Calu3 (cell line): Measurements from ENCODE around the gene GCNA. TPM values are rescaled to one million over a fixed set of nuclear protein-coding genes. Genes with fewer than 3 reads are reported as not detected.
"Not testable (repeated sequence)": the region's sequence is repeated elsewhere in the genome, so short reads cannot be mapped to it uniquely, and the experiment has no call there.

ENCODE experiments used
- BruUV-seq: library from RNA; stranded (reverse); fragments of 400-500 nt; replicated peaks from 2 replicates; lab custom pipeline; 2021; lab: Mats Ljungman, UMichigan
- CTCF ChIA-PET: fragments of 300-600 bp; sonication (Branson Sonifier 250); formaldehyde crosslinking; loops from one replicate; lab custom pipeline; 2022; ENCODE audit warnings: antibody characterized with exemption; lab: Charles Lee
- DNase-seq: peaks from one replicate; pipeline ENCODE4 v3.0.0; 2022
- H3K27ac Mint-ChIP-seq: one replicate; pipeline ENCODE4 v1.8.0; 2022; ENCODE audit warnings: mixed read lengths; ENCODE audit not compliant: unreplicated experiment
- H3K27me3 Mint-ChIP-seq: one replicate; pipeline ENCODE4 v1.8.0; 2022; ENCODE audit warnings: mixed read lengths; ENCODE audit not compliant: unreplicated experiment
- H3K36me3 Mint-ChIP-seq: one replicate; pipeline ENCODE4 v1.8.0; 2022; ENCODE audit warnings: mild to moderate bottlenecking, moderate library complexity, mixed read lengths; ENCODE audit not compliant: insufficient read depth, unreplicated experiment
- H3K4me1 Mint-ChIP-seq: one replicate; pipeline ENCODE4 v1.8.0; 2022; ENCODE audit warnings: mild to moderate bottlenecking, low read depth, mixed read lengths; ENCODE audit not compliant: unreplicated experiment
- H3K4me3 Mint-ChIP-seq: one replicate; pipeline ENCODE4 v1.8.0; 2022; ENCODE audit warnings: mild to moderate bottlenecking, low read depth, moderate library complexity, mixed read lengths; ENCODE audit not compliant: unreplicated experiment
- H3K9me3 Mint-ChIP-seq: one replicate; pipeline ENCODE4 v1.8.0; 2022; ENCODE audit warnings: low read depth, mixed read lengths; ENCODE audit not compliant: unreplicated experiment
- CTCF ChIP-seq: fragments of 200-600 bp; IDR thresholded peaks from one replicate; pipeline ENCODE4 v1.8.0; 2022; ENCODE audit warnings: antibody characterized with exemption; ENCODE audit not compliant: unreplicated experiment
- intact Hi-C: fragments of 100-400 bp; cut with micrococcal nuclease; formaldehyde crosslinking; loops from one replicate; pipeline ENCODE4 v1.10.0; 2022; ENCODE audit not compliant: unreplicated experiment
- total RNA-seq: library from RNA; stranded (reverse); gene quantifications from 2 replicates; pipeline ENCODE4 v1.2.3, GENCODE V29; 2022

Gene GCNA
- total RNA-seq, 1 experiment from 2014 or later: 8.1 TPM

GRCh38 chrX:71609095-71609750 lies 31.0 kb downstream of the GCNA start:
- peaks cover 67% of the 10 kb centered on the region for H3K36me3 Mint-ChIP-seq
- no peaks in the 10 kb centered on the region for H3K9me3 Mint-ChIP-seq
- H3K4me1 Mint-ChIP-seq: no peaks in the 10 kb centered on the region
- no peak overlapping the region for H3K27ac Mint-ChIP-seq
- no peaks in the 10 kb centered on the region for H3K27me3 Mint-ChIP-seq
- H3K4me3 Mint-ChIP-seq: no peak overlapping the region
- DNase-seq: no peak
- CTCF ChIA-PET: interaction anchor here (1.2 kb wide), 1 partner anchor 11 kb away, joined by 4 read pairs; no protein-coding TSS in a partner anchor
- BruUV-seq: no TSS peak
- no peak for TF ChIP-seq CTCF
- intact Hi-C loops: no loop called here

DNA sequence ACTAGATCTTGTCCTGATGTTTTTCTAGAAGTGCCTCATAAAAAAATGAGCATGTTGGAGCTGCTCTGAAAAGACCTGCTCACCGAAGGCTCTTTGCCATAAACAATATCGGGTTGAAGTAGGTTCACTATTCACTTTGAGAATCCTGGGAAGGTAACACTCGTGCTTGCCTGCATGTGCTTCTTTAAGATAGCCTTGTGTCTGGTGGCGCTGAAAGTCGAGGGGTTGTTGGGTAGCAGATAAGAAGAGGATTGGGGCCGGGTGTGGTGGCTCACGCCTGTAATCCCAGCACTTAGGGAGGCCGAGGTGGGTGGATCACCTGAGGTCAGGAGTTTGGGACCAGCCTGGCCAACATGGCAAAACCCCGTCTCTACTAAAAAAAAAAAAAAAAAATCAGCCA lies 33.5 kb downstream of the GCNA start:
- H3K36me3 Mint-ChIP-seq: peaks cover 74% of the 10 kb centered on the region
- H3K9me3 Mint-ChIP-seq, H3K4me1 Mint-ChIP-seq, H3K27ac Mint-ChIP-seq, DNase-seq, H3K27me3 Mint-ChIP-seq, H3K4me3 Mint-ChIP-seq, intact Hi-C loops, BruUV-seq: not testable (repeated sequence)
- CTCF ChIA-PET: interaction anchor here (0.7 kb wide), 1 partner anchor 196 kb away, joined by 3 read pairs; no protein-coding TSS in a partner anchor

DNA sequence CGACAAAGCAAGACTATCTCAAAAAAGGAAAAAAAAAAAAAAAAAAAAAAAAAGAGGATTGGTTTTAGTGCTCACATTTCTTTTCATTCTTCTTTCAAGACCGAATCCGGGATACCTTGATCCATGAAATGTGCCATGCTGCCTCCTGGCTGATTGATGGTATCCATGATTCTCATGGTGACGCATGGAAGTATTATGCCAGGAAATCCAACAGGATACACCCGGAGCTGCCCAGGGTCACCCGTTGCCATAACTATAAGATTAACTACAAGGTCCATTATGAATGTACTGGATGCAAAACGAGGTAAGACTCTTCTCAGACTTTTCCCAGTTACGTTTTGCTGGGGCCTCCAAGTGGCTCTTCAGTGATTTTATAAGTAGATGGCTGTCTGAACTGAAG lies 34.0 kb downstream of the GCNA start:
- Mint-ChIP-seq H3K27ac (no peak overlapping the region), H3K9me3 (no peaks in the 10 kb centered on the region), H3K4me1 (peaks cover 1% of the 10 kb centered on the region), H3K36me3 (peaks cover 78% of the 10 kb centered on the region), H3K27me3 (no peaks in the 10 kb centered on the region), H3K4me3 (no peak overlapping the region)
- no peak for TF ChIP-seq CTCF
- intact Hi-C loops: no loop called here
- BruUV-seq: no TSS peak
- DNase-seq: no peak
- CTCF ChIA-PET: interaction anchor here (0.7 kb wide), 1 partner anchor 195 kb away, joined by 3 read pairs; no protein-coding TSS in a partner anchor

DNA sequence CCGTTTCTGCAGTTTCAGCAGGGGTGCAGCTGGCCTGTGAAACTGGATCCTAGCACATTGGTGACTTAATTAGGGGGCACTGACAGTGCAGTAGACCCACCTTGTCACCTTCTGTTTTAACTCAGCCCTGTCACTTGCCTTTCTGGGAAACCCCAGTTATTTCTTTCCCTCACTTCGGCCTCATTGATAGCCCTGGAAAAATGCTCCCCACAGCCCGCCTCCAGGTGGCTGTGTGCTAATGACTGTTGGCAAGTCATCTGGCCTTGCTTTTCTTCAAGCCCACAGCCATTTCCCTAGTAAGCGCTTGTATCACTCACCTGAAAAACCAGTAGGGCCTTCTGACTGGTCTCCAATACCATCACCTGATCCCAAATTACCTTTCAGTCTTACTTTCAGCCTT lies 36.8 kb downstream of the GCNA start:
- BruUV-seq: no TSS peak
- intact Hi-C loops: no loop called here
- Mint-ChIP-seq H3K36me3 (peaks cover 53% of the 10 kb centered on the region), H3K4me1 (peaks cover 5% of the 10 kb centered on the region), H3K9me3 (no peaks in the 10 kb centered on the region), H3K27ac (no peak overlapping the region), H3K27me3 (no peaks in the 10 kb centered on the region), H3K4me3 (no peak overlapping the region)
- CTCF ChIA-PET: no interaction called here
- DNase-seq: no peak
- TF ChIP-seq CTCF: no peak

GRCh38 chrX:71615954-71616353 lies 37.7 kb downstream of the GCNA start:
- H3K9me3 Mint-ChIP-seq: no peaks in the 10 kb centered on the region
- H3K4me3 Mint-ChIP-seq: no peak overlapping the region
- H3K36me3 Mint-ChIP-seq: peaks cover 47% of the 10 kb centered on the region
- intact Hi-C loops: no loop called here
- DNase-seq: no peak
- CTCF ChIA-PET: interaction anchor here (0.6 kb wide), 1 partner anchor 377 kb away, joined by 3 read pairs; no protein-coding TSS in a partner anchor
- peaks cover 5% of the 10 kb centered on the region for H3K4me1 Mint-ChIP-seq
- no peak for TF ChIP-seq CTCF
- no peak overlapping the region for H3K27ac Mint-ChIP-seq
- no TSS peak for BruUV-seq
- no peaks in the 10 kb centered on the region for H3K27me3 Mint-ChIP-seq
